ENCODE results near the gene MBD1. TPM values are rescaled to one million over a fixed set of nuclear protein-coding genes. Genes with fewer than 3 reads are reported as not detected.

Gene MBD1
- total RNA-seq, 2 donors from 2014 or later: 65.4 to 121 TPM

DNA sequence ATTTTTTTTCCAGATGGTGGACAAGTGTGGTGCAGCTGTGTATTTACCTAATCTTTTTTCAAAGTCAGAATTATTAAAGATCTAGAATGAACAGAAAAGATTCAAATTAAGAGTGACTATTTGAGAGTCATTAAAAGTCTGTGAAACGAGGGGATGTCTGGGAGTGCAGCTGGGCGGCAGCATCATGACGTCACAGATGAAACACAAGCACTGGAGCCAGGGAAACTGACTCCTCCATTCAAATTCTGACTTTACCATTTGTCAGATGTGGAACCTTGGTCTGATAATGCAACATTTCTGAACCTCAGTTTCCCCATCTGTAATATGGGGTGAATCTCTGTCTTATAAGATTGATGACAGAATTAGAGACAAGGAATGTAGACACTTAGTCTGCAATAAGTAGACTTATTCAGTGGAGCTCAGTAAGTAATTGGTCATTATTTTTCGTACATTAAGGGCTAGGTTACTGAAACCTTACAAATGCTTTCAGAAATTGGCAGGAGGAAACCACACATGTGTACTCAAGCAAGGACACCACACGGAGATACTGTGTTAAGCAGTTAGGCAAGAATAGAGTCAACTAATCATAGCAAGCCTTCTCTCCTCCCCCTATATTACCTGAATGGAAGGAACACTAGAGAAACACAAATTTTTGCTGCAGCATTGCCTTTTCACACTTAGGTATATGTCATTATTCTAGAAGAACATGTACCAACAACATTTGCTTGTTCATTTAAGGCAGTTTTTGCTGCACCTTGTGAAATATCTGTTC, 34.0 kb upstream of the MBD1 start:
- H3K27me3 ChIP-seq (replicated peaks; ENCODE audit: insufficient read depth): no peaks in the 10 kb centered on the region
- no peaks in the 10 kb centered on the region for H3K36me3 ChIP-seq
- H3K4me3 ChIP-seq: no peak overlapping the region
- no peak for DNase-seq (ENCODE audit: low spot score)
- H3K4me1 ChIP-seq (replicated peaks): no peaks in the 10 kb centered on the region
- H3K9me3 ChIP-seq: no peaks in the 10 kb centered on the region
- no peak overlapping the region for H3K27ac ChIP-seq
- intact Hi-C loops (cut with DNase I): no loop called here
- 52% methylated on average over 5 of the region's 5 CpGs for WGBS
- TF ChIP-seq POLR2A (IDR thresholded peaks at IDR 0.05): no peak
- TF ChIP-seq POLR2AphosphoS5 (IDR thresholded peaks at IDR 0.05): no peak
- TF ChIP-seq, protein P1, sequence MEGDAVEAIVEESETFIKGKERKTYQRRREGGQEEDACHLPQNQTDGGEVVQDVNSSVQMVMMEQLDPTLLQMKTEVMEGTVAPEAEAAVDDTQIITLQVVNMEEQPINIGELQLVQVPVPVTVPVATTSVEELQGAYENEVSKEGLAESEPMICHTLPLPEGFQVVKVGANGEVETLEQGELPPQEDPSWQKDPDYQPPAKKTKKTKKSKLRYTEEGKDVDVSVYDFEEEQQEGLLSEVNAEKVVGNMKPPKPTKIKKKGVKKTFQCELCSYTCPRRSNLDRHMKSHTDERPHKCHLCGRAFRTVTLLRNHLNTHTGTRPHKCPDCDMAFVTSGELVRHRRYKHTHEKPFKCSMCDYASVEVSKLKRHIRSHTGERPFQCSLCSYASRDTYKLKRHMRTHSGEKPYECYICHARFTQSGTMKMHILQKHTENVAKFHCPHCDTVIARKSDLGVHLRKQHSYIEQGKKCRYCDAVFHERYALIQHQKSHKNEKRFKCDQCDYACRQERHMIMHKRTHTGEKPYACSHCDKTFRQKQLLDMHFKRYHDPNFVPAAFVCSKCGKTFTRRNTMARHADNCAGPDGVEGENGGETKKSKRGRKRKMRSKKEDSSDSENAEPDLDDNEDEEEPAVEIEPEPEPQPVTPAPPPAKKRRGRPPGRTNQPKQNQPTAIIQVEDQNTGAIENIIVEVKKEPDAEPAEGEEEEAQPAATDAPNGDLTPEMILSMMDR (IDR thresholded peaks at IDR 0.05): no peak

DNA sequence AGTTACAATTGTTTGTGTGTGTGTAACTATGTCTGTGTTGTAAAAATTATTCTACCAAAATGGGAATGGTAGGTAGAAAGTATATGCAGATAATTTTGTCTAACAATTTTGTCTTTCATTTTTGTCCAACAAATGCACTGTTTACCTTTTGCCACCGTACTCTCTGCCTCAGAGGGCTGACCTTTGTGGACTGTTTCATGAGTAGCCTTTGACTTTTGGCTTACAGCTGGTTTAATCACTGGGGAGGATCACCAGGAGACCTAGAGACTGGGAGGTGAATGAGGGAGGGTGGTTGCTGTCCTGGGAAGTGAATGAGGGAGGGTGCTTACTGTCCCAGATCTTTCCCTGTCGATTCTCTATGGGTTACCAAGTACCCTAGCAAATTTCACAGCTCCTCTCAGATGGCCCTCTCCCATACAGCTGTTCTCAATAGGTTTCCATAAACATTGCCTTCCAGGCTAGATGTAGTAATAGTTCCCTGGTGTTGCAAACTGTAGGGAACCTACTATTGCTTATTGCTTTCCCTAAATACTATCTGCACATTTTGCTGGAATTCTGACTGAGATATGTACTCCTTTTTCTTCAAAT, 32.6 kb upstream of the MBD1 start:
- no peak for TF ChIP-seq POLR2A (IDR thresholded peaks at IDR 0.05)
- Histone ChIP-seq H3K36me3 (no peaks in the 10 kb centered on the region), H3K27ac (no peak overlapping the region), H3K4me3 (no peak overlapping the region), H3K27me3 (replicated peaks; ENCODE audit: insufficient read depth) (no peaks in the 10 kb centered on the region), H3K4me1 (replicated peaks) (no peaks in the 10 kb centered on the region), H3K9me3 (no peaks in the 10 kb centered on the region)
- no peak for DNase-seq (ENCODE audit: low spot score)
- 38% methylated on average over 2 of the region's 2 CpGs for WGBS
- intact Hi-C loops (cut with DNase I): no loop called here

DNA sequence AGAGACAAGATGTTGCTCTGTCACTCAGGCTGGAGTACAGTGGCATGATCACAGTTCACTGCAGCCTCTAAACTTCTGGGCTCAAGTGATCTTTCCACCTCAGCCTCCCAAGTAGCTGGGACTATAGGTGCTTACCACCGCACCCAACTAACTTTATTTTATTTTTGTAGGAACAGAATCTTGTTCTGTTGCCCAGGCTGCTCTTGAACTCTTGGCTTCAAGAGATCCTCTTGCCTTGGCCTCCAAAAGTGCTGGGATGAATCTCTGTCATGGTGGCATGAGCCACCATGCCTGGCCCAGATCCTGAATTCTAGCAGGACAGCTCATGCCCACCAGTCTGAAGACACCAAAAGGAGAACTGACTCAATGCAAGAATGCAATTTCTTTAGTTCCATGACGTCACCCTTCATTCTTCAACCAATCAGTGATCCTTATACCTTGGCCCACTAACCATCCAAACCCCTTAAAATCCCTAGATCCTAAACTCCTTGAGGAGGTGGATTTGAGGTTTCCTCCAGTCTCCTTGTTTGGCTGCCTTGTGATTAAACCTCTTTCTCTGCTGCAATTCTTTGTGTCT, 31.8 kb upstream of the MBD1 start:
- intact Hi-C loops (cut with DNase I): no loop called here
- no peak for TF ChIP-seq POLR2AphosphoS5 (IDR thresholded peaks at IDR 0.05)
- Histone ChIP-seq H3K27ac (no peak overlapping the region), H3K4me3 (no peak overlapping the region), H3K4me1 (replicated peaks) (no peaks in the 10 kb centered on the region), H3K27me3 (replicated peaks; ENCODE audit: insufficient read depth) (no peaks in the 10 kb centered on the region), H3K36me3 (no peaks in the 10 kb centered on the region), H3K9me3 (no peaks in the 10 kb centered on the region)
- DNase-seq (ENCODE audit: low spot score): no peak
- WGBS: 83% methylated on average over 2 of the region's 2 CpGs

DNA sequence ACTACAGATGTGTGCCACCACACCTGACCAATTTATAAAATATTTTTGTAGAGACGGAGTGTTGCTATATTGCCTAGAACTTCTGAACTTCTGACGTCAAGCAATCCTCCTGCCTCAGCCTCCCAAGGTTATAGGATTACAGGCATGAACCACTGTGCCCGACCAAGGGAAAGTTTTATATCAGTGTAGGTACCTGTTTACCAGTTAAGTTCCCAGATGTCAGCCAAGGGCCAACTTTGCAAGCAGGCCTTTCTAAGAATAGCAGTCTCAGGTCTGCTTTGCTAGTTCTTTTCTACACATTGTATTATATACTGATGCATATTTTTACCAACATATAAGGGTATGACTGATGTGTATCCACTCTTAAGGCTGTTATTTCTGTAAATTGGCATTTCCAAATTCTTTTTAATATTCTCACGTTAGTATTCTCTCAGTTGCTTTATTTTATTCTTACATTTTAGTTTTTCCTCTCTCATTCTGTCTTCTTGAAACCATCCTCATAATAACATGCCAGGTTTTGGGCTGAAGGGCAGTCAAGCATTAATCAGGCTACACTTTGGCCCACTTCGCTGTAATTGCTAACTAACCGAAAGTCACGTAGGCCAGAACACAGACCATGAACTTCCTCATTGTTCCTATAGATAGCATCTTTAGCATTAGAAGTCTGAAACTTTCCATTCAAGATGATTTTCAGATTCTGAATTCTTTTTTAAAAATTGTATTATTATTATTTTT, 31.1 kb upstream of the MBD1 start:
- Histone ChIP-seq H3K4me1 (replicated peaks) (no peaks in the 10 kb centered on the region), H3K36me3 (no peaks in the 10 kb centered on the region), H3K9me3 (no peaks in the 10 kb centered on the region), H3K27me3 (replicated peaks; ENCODE audit: insufficient read depth) (no peaks in the 10 kb centered on the region), H3K27ac (no peak overlapping the region), H3K4me3 (no peak overlapping the region)
- intact Hi-C loops (cut with DNase I): no loop called here
- DNase-seq (ENCODE audit: low spot score): no peak
- WGBS: 86% methylated on average over 7 of the region's 7 CpGs
- TF ChIP-seq, protein P1 (IDR thresholded peaks at IDR 0.05): no peak
- TF ChIP-seq POLR2AphosphoS5 (IDR thresholded peaks at IDR 0.05): no peak
- no peak for TF ChIP-seq POLR2A (IDR thresholded peaks at IDR 0.05)

DNA sequence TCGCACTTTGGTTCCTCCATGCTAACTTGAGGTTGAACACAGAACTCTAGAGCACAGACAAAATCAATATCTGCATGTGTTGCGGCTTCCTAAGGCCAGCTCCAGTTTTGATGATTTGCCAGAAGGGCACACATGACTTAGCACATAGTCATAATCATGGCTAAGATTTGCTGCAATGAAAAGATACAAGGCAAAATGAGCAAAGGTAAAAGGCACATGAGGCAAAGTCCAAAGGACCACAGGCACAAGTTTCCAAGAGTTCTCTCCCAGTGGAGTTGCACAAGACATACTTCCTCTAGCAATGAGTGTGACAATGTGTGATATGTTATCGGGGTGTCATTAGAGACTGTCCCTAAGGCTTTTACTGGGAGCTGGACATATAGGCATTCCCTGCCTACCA, 30.3 kb upstream of the MBD1 start:
- no peak overlapping the region for H3K27ac ChIP-seq
- H3K27me3 ChIP-seq (replicated peaks; ENCODE audit: insufficient read depth): no peaks in the 10 kb centered on the region
- no peaks in the 10 kb centered on the region for H3K36me3 ChIP-seq
- no peak for TF ChIP-seq POLR2A (IDR thresholded peaks at IDR 0.05)
- TF ChIP-seq, protein P1 (IDR thresholded peaks at IDR 0.05): no peak
- no peak for TF ChIP-seq POLR2AphosphoS5 (IDR thresholded peaks at IDR 0.05)
- no peak for DNase-seq (ENCODE audit: low spot score)
- no peaks in the 10 kb centered on the region for H3K9me3 ChIP-seq
- no peaks in the 10 kb centered on the region for H3K4me1 ChIP-seq (replicated peaks)
- intact Hi-C loops (cut with DNase I): no loop called here
- no peak overlapping the region for H3K4me3 ChIP-seq
- WGBS: 80% methylated on average over 3 of the region's 3 CpGs
